Naive B cell (primary cell): ENCODE results near the gene STX1B. TPM values are rescaled to one million over a fixed set of nuclear protein-coding genes. Genes with fewer than 3 reads are reported as not detected.
"Not testable (repeated sequence)": the region's sequence is repeated elsewhere in the genome, so short reads cannot be mapped to it uniquely, and the experiment has no call there.

Experiments
- ATAC-seq, 2 donors: fragments of 150-1000 bp; cut with Tn5 transposase; 2 replicates each; pipeline ENCODE4 v1.10.0; 2021; ENCODE audit warnings: low read depth in 2 of 2, mild to moderate bottlenecking in 2 of 2, moderate library complexity in 2 of 2
- DNase-seq: peaks from one replicate; pipeline ENCODE4 v3.0.0; 2022
- H3K27ac Mint-ChIP-seq, 6 donors: one replicate each; pipeline ENCODE4 v1.8.0; 2020 to 2022; ENCODE audit warnings: mild to moderate bottlenecking in 6 of 6, mixed read lengths in 6 of 6, moderate library complexity in 5 of 6, inconsistent platforms in 2 of 6
- H3K27me3 Mint-ChIP-seq, 3 donors: one replicate each; pipeline ENCODE4 v1.8.0; 2021 to 2022; ENCODE audit warnings: mixed read lengths in 3 of 3, mild to moderate bottlenecking in 1 of 3
- H3K36me3 Mint-ChIP-seq, 2 donors: one replicate each; pipeline ENCODE4 v1.8.0; 2020 to 2022; ENCODE audit warnings: mixed read lengths in 2 of 2, inconsistent platforms in 1 of 2, mild to moderate bottlenecking in 1 of 2
- H3K4me1 Mint-ChIP-seq, 3 donors: one replicate each; pipeline ENCODE4 v1.8.0; 2020 to 2022; ENCODE audit warnings: mixed read lengths in 3 of 3, inconsistent platforms in 1 of 3, mild to moderate bottlenecking in 1 of 3, moderate library complexity in 1 of 3
- H3K4me3 Mint-ChIP-seq, 8 donors: one replicate each; pipeline ENCODE4 v1.8.0; 2020 to 2022; ENCODE audit warnings: mild to moderate bottlenecking in 8 of 8, mixed read lengths in 8 of 8, moderate library complexity in 8 of 8, inconsistent platforms in 2 of 8
- H3K9me3 Mint-ChIP-seq, 7 donors: one replicate each; pipeline ENCODE4 v1.8.0; 2020 to 2022; ENCODE audit warnings: mixed read lengths in 7 of 7, mild to moderate bottlenecking in 5 of 7, inconsistent platforms in 2 of 7, moderate library complexity in 1 of 7
- polyA plus RNA-seq, 6 donors: library from polyadenylated mRNA; unstranded; fragments of 300-500 nt; fragmentation: Illumina TruSeq; gene quantifications; one replicate each; pipeline ENCODE4 v1.2.3, GENCODE V29; 2021; ENCODE audit warnings: low read depth in 6 of 6

STX1B gene
- polyA plus RNA-seq, 6 donors from 2014 or later: not detected

GRCh38 chr16:31031276-31031675 is 20.8 kb upstream of the STX1B start:
- H3K36me3 Mint-ChIP-seq: peaks cover 0 to 8% of the 10 kb centered on the region in 2 donors
- H3K9me3 Mint-ChIP-seq: no peaks in the 10 kb centered on the region
- H3K27ac Mint-ChIP-seq: peak overlapping the region; percentile 18 to 100 (median 88)
- peak overlapping the region in 3 of 8 donors; percentile 29 to 98 (median 96) for H3K4me3 Mint-ChIP-seq
- DNase-seq (no peak), ATAC-seq (no peak)
- no peaks in the 10 kb centered on the region for H3K27me3 Mint-ChIP-seq
- H3K4me1 Mint-ChIP-seq: peaks cover 24 to 27% (median 25%) of the 10 kb centered on the region in 3 donors

GRCh38 chr16:31029272-31029671 is 18.8 kb upstream of the STX1B start:
- H3K4me3 Mint-ChIP-seq: no peak overlapping the region
- peaks cover 0 to 8% of the 10 kb centered on the region in 2 donors for H3K36me3 Mint-ChIP-seq
- H3K4me1 Mint-ChIP-seq: peaks cover 16 to 19% (median 16%) of the 10 kb centered on the region in 3 donors
- H3K27me3 Mint-ChIP-seq: no peaks in the 10 kb centered on the region
- H3K9me3 Mint-ChIP-seq: no peaks in the 10 kb centered on the region
- H3K27ac Mint-ChIP-seq: no peak overlapping the region
- DNase-seq: no peak
- no peak for ATAC-seq

- Mint-ChIP-seq H3K27ac (peak overlapping the region in 2 of 6 donors; percentile 44 to 76), H3K27me3 (no peaks in the 10 kb centered on the region), H3K4me3 (peak overlapping the region in 2 of 8 donors; percentile 56 to 59), H3K36me3 (no peaks in the 10 kb centered on the region), H3K9me3 (no peaks in the 10 kb centered on the region), H3K4me1 (no peaks in the 10 kb centered on the region)
- ATAC-seq (no peak), DNase-seq (no peak)
Observed at GRCh38 chr16:31025339-31025738, 14.9 kb upstream of the STX1B start.

GRCh38 chr16:31023627-31024226 is 13.3 kb upstream of the STX1B start:
- DNase-seq (no peak), ATAC-seq (no peak)
- no peak overlapping the region for H3K4me3 Mint-ChIP-seq

GRCh38 chr16:31023252-31023602 is 12.8 kb upstream of the STX1B start:
- no peak overlapping the region for H3K27ac Mint-ChIP-seq
- H3K4me3 Mint-ChIP-seq: no peak overlapping the region
- no peaks in the 10 kb centered on the region for H3K36me3 Mint-ChIP-seq
- DNase-seq: no peak
- no peak for ATAC-seq
- no peaks in the 10 kb centered on the region for H3K27me3 Mint-ChIP-seq
- peaks cover 0 to 2% (median 0%) of the 10 kb centered on the region in 7 donors for H3K9me3 Mint-ChIP-seq
- H3K4me1 Mint-ChIP-seq: peaks cover 0 to 3% (median 0%) of the 10 kb centered on the region in 3 donors

More at GRCh38 chr16:31023627-31024226, 13.3 kb upstream of the STX1B start:
- no peaks in the 10 kb centered on the region for H3K36me3 Mint-ChIP-seq
- H3K27me3 Mint-ChIP-seq: no peaks in the 10 kb centered on the region
- no peak overlapping the region for H3K27ac Mint-ChIP-seq
- peaks cover 0 to 3% (median 0%) of the 10 kb centered on the region in 3 donors for H3K4me1 Mint-ChIP-seq
- peaks cover 0 to 2% (median 0%) of the 10 kb centered on the region in 7 donors for H3K9me3 Mint-ChIP-seq

GRCh38 chr16:31022544-31023251 is 12.3 kb upstream of the STX1B start:
- DNase-seq: no peak
- peaks cover 0 to 3% (median 0%) of the 10 kb centered on the region in 3 donors for H3K4me1 Mint-ChIP-seq
- no peaks in the 10 kb centered on the region for H3K36me3 Mint-ChIP-seq
- peak overlapping the region in 1 of 6 donors; percentile 26 for H3K27ac Mint-ChIP-seq
- peaks cover 0 to 2% (median 0%) of the 10 kb centered on the region in 7 donors for H3K9me3 Mint-ChIP-seq
- H3K27me3 Mint-ChIP-seq: no peaks in the 10 kb centered on the region
- ATAC-seq: no peak
- H3K4me3 Mint-ChIP-seq: no peak overlapping the region

- Mint-ChIP-seq H3K4me3 (no peak overlapping the region), H3K9me3 (peaks cover 0 to 2% (median 0%) of the 10 kb centered on the region in 7 donors), H3K27me3 (peaks cover 0 to 5% (median 0%) of the 10 kb centered on the region in 3 donors), H3K27ac (no peak overlapping the region), H3K36me3 (no peaks in the 10 kb centered on the region), H3K4me1 (peaks cover 0 to 3% (median 0%) of the 10 kb centered on the region in 3 donors)
- DNase-seq (no peak), ATAC-seq (no peak)
Observed at GRCh38 chr16:31020536-31020935, 10.1 kb upstream of the STX1B start.

- not testable (repeated sequence) for H3K4me3 Mint-ChIP-seq, H3K4me1 Mint-ChIP-seq, ATAC-seq, H3K9me3 Mint-ChIP-seq, H3K27ac Mint-ChIP-seq, DNase-seq, H3K36me3 Mint-ChIP-seq
- H3K27me3 Mint-ChIP-seq: peaks cover 7 to 13% (median 8%) of the 10 kb centered on the region in 3 donors
Observed at GRCh38 chr16:31017756-31018155, 7.3 kb upstream of the STX1B start.

- Mint-ChIP-seq H3K4me1 (peaks cover 16 to 23% (median 18%) of the 10 kb centered on the region in 3 donors), H3K4me3 (no peak overlapping the region), H3K27ac (no peak overlapping the region), H3K27me3 (peaks cover 12 to 30% (median 25%) of the 10 kb centered on the region in 3 donors), H3K9me3 (peaks cover 0 to 4% (median 2%) of the 10 kb centered on the region in 7 donors), H3K36me3 (peaks cover 0 to 6% of the 10 kb centered on the region in 2 donors)
- no peak for DNase-seq
- ATAC-seq: no peak
Observed at GRCh38 chr16:31016018-31016417, 5.6 kb upstream of the STX1B start.

- Mint-ChIP-seq H3K27ac (peak overlapping the region in 1 of 6 donors; percentile 87), H3K4me1 (peaks cover 12 to 30% (median 26%) of the 10 kb centered on the region in 3 donors), H3K27me3 (peaks cover 24 to 49% (median 41%) of the 10 kb centered on the region in 3 donors), H3K4me3 (peak overlapping the region in 1 of 8 donors; percentile 39)
- H3K36me3 Mint-ChIP-seq, H3K9me3 Mint-ChIP-seq, ATAC-seq, DNase-seq: not testable (repeated sequence)
Observed at GRCh38 chr16:31013292-31013691, 2.9 kb upstream of the STX1B start.

GRCh38 chr16:31011815-31012214 is 1.4 kb upstream of the STX1B start:
- Mint-ChIP-seq H3K27me3 (peaks cover 24 to 51% (median 41%) of the 10 kb centered on the region in 3 donors), H3K4me1 (peaks cover 12 to 30% (median 26%) of the 10 kb centered on the region in 3 donors), H3K4me3 (peak overlapping the region in 7 of 8 donors; percentile 52 to 86 (median 67)), H3K27ac (peak overlapping the region in 3 of 6 donors; percentile 44 to 59 (median 56))
- not testable (repeated sequence) for H3K9me3 Mint-ChIP-seq, DNase-seq, H3K36me3 Mint-ChIP-seq, ATAC-seq

GRCh38 chr16:31009894-31010584 is 399 bp downstream of the STX1B start:
- peak in 1 of 2 donors; percentile 27 for ATAC-seq
- Mint-ChIP-seq H3K4me3 (peak overlapping the region in 6 of 8 donors; percentile 37 to 87 (median 51)), H3K27ac (peak overlapping the region in 1 of 6 donors; percentile 47), H3K4me1 (peaks cover 12 to 30% (median 26%) of the 10 kb centered on the region in 3 donors), H3K36me3 (peaks cover 0 to 6% of the 10 kb centered on the region in 2 donors), H3K27me3 (peaks cover 29 to 56% (median 46%) of the 10 kb centered on the region in 3 donors), H3K9me3 (peaks cover 0 to 4% (median 0%) of the 10 kb centered on the region in 7 donors)
- no peak for DNase-seq

- H3K27me3 Mint-ChIP-seq: peaks cover 31 to 57% (median 42%) of the 10 kb centered on the region in 3 donors
- H3K4me3 Mint-ChIP-seq: peak overlapping the region in 4 of 8 donors; percentile 53 to 80 (median 62)
- peak overlapping the region in 1 of 6 donors; percentile 32 for H3K27ac Mint-ChIP-seq
- ATAC-seq (no peak), DNase-seq (no peak)
- H3K36me3 Mint-ChIP-seq: peaks cover 0 to 6% of the 10 kb centered on the region in 2 donors
- H3K4me1 Mint-ChIP-seq: peaks cover 12 to 30% (median 26%) of the 10 kb centered on the region in 3 donors
- peaks cover 0 to 4% (median 0%) of the 10 kb centered on the region in 7 donors for H3K9me3 Mint-ChIP-seq
Observed at GRCh38 chr16:31009120-31009519, 1.3 kb downstream of the STX1B start.
